ENCODE measurements around the gene TRABD2A. TPM values are rescaled to one million over a fixed set of nuclear protein-coding genes. Genes with fewer than 3 reads are reported as not detected.

The TRABD2A gene
- total RNA-seq, 1 donor from 2014 or later = 0.84 TPM

- H3K9me3 Mint-ChIP-seq = no peaks in the 10 kb centered on the region
- no peak overlapping the region for H3K4me3 Mint-ChIP-seq
- DNase-seq (ENCODE audit: low read depth, low spot score) = no peak
- no peak for TF ChIP-seq CTCF (conservative IDR thresholded peaks at IDR 0.05)
- H3K27ac Mint-ChIP-seq (ENCODE audit: unreplicated experiment) = no peak overlapping the region
- no peaks in the 10 kb centered on the region for H3K36me3 Mint-ChIP-seq (ENCODE audit: low read depth)
- no peaks in the 10 kb centered on the region for H3K27me3 Mint-ChIP-seq (ENCODE audit: low read depth)
- H3K4me1 Mint-ChIP-seq = no peaks in the 10 kb centered on the region
Observed at GRCh38 chr2:84808279-84808678, 72.6 kb downstream of the TRABD2A start.

DNA sequence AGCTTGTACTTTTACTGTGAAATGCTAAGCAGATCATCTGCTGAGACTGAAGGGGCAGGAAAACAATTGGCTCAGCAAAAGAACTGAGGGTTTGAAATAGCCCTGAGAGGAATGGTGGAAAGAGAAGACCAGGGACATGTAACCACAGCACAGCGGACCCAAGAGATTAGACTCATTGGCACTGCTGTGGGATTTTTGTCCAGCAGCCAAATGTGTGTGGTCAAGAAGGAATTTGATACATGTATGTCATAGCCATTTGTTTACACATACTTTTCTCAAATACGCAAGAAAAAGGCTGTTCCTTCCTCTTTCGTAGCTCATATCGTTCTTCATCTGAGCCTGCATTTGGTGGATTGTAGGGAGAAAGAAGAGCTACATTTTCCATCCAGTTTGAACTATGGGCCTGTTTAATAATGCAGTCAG is 73.8 kb downstream of the TRABD2A start:
- peaks cover 2% of the 10 kb centered on the region for H3K9me3 Mint-ChIP-seq
- H3K27me3 Mint-ChIP-seq (ENCODE audit: low read depth) = no peaks in the 10 kb centered on the region
- H3K4me3 Mint-ChIP-seq = no peak overlapping the region
- no peaks in the 10 kb centered on the region for H3K4me1 Mint-ChIP-seq
- H3K27ac Mint-ChIP-seq (ENCODE audit: unreplicated experiment) = no peak overlapping the region
- H3K36me3 Mint-ChIP-seq (ENCODE audit: low read depth) = peaks cover 4% of the 10 kb centered on the region
- no peak for TF ChIP-seq CTCF (conservative IDR thresholded peaks at IDR 0.05)
- DNase-seq (ENCODE audit: low read depth, low spot score) = no peak

- Mint-ChIP-seq H3K36me3 (ENCODE audit: low read depth) (peaks cover 9% of the 10 kb centered on the region), H3K27me3 (ENCODE audit: low read depth) (no peaks in the 10 kb centered on the region), H3K9me3 (peaks cover 5% of the 10 kb centered on the region), H3K27ac (ENCODE audit: unreplicated experiment) (no peak overlapping the region), H3K4me3 (no peak overlapping the region), H3K4me1 (peaks cover under 1% of the 10 kb centered on the region)
- TF ChIP-seq CTCF (conservative IDR thresholded peaks at IDR 0.05) = no peak
- DNase-seq (ENCODE audit: low read depth, low spot score) = no peak
Observed at GRCh38 chr2:84805250-84805958, 75.5 kb downstream of the TRABD2A start.

DNA sequence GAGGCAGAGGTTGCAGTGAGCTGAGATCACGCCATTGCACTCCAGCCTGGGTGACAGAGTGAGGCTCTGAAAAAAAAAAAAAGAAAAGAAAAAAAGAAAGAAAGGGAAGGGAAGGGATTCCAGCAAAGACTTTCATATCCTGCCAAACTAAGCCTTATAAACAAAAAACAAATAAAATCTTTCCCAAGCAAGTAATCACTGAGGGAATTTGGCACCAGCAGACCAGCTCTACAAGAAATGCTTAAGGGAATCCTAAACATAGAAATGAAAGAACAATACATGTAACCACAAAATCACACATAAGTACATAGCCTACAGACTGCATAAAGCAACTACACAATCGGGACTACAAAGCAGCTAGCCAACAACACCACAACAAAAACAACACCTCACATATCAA is 79.1 kb downstream of the TRABD2A start:
- Mint-ChIP-seq H3K27ac (ENCODE audit: unreplicated experiment) (no peak overlapping the region), H3K9me3 (peaks cover 5% of the 10 kb centered on the region), H3K27me3 (ENCODE audit: low read depth) (no peaks in the 10 kb centered on the region), H3K4me3 (no peak overlapping the region), H3K4me1 (peaks cover 16% of the 10 kb centered on the region), H3K36me3 (ENCODE audit: low read depth) (peaks cover 9% of the 10 kb centered on the region)
- no peak for DNase-seq (ENCODE audit: low read depth, low spot score)
- no peak for TF ChIP-seq CTCF (conservative IDR thresholded peaks at IDR 0.05)

- H3K36me3 Mint-ChIP-seq (ENCODE audit: low read depth) = peaks cover 9% of the 10 kb centered on the region
- peaks cover 16% of the 10 kb centered on the region for H3K4me1 Mint-ChIP-seq
- no peak for DNase-seq (ENCODE audit: low read depth, low spot score)
- peaks cover 5% of the 10 kb centered on the region for H3K9me3 Mint-ChIP-seq
- no peaks in the 10 kb centered on the region for H3K27me3 Mint-ChIP-seq (ENCODE audit: low read depth)
- peak overlapping the region; percentile 16 for H3K27ac Mint-ChIP-seq (ENCODE audit: unreplicated experiment)
- no peak overlapping the region for H3K4me3 Mint-ChIP-seq
- TF ChIP-seq CTCF (conservative IDR thresholded peaks at IDR 0.05) = no peak
Observed at GRCh38 chr2:84800194-84800805, 80.6 kb downstream of the TRABD2A start.

Measured in neural crest cell (in vitro differentiated cells).